ENCODE measurements around the gene GNG12.
"Not testable (repeated sequence)": the region's sequence is repeated elsewhere in the genome, so short reads cannot be mapped to it uniquely, and the experiment has no call there.

The GNG12 gene

GRCh38 chr1:67683316-67683715 lies 150.0 kb downstream of the GNG12 start:
- DNase-seq (ENCODE audit: low spot score), result peak; percentile 51

- DNase-seq (ENCODE audit: low spot score), result peak; percentile 60
These were observed 150.5 kb downstream of the GNG12 start for GRCh38 chr1:67682659-67683197.

GRCh38 chr1:67680486-67680885 lies 152.8 kb downstream of the GNG12 start:
- no peak for DNase-seq (ENCODE audit: low spot score)

- DNase-seq (ENCODE audit: low spot score), result no peak
These were observed 153.6 kb downstream of the GNG12 start for GRCh38 chr1:67679691-67680090.

DNA sequence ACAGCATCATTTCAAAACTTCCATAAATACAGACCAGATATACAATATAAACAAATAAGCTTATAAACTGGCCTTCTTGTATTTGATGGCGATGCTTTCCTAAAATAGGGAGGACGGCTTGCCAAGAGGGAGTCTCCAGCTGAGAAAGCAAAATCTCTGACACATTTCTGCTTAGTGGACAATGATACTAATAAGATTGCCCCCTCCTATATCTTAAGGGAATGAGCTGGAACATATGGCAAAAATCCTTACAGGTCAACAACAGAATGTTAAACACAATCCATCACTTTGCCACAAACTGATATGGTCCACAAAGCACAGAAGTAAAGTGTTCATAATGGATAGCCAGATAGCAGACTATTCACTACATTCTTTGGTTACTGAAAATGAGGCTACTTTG lies 155.3 kb downstream of the GNG12 start:
- no peak for DNase-seq (ENCODE audit: low spot score)

DNA sequence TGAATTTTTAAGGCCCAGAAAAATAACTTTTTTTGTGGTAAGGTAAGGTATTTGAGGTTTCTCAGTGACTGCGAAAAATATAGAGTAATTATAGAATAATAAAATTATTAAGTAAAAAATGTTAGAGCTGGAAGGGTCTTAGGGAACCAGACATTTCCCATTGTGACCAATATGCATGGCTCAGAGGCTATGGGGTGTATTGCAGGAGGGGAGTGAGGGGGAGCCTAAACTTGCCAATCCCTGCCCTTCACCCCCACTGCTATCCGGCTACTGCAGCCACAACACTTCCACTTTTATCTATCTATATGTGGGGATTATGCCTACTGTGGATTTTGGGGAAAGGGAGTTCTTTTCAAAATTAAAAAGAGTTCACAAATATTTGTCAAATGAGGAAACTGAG lies 155.9 kb downstream of the GNG12 start:
- DNase-seq (ENCODE audit: low spot score), result no peak

DNA sequence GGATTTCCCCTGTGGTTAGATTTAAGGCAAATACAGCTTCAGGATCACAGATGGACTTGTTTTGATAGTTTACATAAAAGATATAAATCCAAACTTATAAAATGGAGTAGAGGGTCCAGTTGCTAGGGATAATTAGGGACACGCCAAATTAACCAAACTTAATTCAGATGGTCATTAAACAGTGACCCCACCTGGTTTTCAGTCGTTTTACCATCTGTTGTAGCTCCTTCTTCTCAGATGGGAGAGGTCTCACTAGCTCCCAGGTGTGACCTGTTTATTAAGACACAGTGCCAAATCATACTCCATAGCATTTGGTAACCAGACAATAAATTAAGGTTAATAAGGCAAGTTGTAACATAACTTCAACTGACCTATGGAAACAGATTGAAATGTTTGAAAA lies 156.3 kb downstream of the GNG12 start:
- DNase-seq (ENCODE audit: low spot score), result no peak

DNA sequence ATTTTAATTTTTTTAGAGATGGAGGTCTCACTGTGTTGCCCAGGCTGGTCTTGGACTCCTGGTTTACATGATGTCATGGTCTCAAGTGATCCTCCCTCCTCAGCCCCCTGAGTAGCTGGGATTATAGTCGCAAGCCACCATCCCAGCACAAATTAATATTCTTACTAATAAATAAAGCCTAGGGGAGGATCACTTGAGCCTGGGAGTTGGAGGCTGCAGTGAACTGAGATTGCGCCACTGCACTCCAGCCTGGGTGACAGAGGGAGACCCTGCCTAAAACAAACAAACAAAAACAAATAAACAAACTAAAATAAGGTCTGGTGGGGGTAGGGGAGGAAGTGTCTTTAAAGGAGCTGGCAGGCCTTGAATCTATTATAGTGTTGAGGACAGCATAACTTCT lies 157.0 kb downstream of the GNG12 start:
- no peak for DNase-seq (ENCODE audit: low spot score)

- DNase-seq (ENCODE audit: low spot score), result peak; percentile 48
These were observed 157.5 kb downstream of the GNG12 start for GRCh38 chr1:67675800-67676199.

- peak; percentile 27 for DNase-seq (ENCODE audit: low spot score)
These were observed 158.8 kb downstream of the GNG12 start for GRCh38 chr1:67674260-67675011.

DNA sequence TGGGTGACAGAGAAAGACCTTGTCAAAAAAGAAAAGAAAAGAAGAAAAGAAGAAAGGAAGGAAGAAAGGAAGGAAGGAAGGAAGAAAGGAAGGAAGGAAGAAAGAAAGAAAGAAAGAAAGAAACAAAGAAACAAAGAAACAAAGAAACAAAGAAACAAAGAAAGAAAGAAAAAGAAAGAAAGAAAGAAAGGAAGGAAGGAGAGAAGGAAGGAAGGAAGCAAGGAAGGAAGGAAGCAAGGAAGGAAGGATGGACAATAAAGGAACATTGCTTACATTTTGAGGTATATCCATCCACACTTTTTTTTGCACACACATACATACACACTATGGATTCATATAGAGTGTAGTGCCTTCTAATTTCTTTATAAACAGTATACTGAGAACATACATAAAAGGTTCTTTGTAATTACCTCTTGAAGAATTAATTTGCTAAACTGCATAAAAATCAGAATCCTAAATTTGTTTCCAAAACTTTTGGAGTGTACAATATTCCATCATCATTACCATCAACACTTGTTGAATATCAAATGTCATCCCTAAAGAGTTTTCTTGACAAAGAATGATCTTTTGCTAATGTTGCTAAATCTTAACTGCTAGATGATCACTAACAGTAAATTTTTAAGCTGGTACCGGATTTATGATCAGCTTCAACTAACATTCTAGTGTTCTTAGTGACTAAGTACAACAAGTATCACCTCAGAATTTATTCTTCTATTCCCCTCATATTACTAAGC lies 159.6 kb downstream of the GNG12 start:
- DNase-seq (ENCODE audit: low spot score), result no peak

- DNase-seq (ENCODE audit: low spot score), result no peak
These were observed 160.9 kb downstream of the GNG12 start for GRCh38 chr1:67672260-67672803.

DNA sequence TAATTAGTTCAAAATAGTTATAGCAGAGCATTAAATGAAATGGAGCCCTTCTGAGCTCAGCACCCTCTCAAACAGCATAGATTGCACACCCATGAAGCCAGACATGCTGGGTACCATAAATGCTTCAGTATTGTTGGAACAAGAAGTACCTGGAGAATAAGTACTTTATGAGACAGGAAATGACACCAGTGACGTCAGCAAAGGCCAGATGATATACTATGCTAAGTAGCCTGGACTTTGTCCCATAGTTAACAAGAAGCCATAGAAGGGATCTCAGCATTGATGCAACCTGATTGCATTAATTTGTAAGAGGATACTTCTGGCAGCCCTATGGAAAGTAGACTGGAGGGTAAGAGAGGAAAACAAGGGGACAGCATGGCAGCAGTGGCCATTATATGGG lies 164.6 kb downstream of the GNG12 start:
- no peak for DNase-seq (ENCODE audit: low spot score)

DNA sequence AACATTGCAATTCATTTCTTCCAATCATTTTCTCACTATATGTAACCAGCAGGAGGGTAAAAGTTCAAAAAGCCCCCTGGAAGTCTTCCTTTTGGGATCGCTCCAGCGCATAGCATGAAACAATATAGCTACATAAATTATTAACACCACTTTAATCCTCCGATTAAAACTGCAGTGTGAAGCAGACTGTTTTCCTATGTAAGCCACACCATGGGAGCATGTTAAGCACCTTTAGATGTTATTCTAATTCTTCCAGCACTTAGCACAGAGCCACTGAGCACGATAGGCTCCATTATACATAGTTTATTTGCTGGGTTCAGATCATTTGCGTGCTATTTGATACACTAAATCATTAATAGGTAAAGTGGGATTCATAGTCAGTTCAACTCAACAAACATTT lies 166.6 kb downstream of the GNG12 start:
- no peak for DNase-seq (ENCODE audit: low spot score)

- DNase-seq (ENCODE audit: low spot score), result not testable (repeated sequence)
These were observed 168.0 kb downstream of the GNG12 start for GRCh38 chr1:67665307-67665706.

DNA sequence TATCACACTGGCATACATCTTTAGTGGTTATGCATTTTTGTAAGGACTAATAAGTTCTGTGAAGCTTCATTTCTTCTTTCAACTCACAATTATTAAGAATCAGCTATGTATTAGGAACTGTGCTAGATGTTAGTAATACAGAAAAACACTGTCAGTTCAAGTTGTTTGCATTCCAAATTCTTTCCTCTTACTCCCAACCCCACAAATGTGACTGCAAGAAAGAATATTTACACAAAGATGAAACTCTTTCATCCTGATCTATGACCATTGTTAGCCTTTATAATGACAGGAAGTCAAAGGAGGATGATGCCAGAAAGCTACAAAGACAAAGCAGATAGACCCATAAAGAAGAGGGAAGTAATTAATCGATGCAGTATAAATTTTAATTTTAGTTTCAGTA lies 169.2 kb downstream of the GNG12 start:
- DNase-seq (ENCODE audit: low spot score), result no peak

GRCh38 chr1:67662884-67663283 lies 170.4 kb downstream of the GNG12 start:
- no peak for DNase-seq (ENCODE audit: low spot score)

DNA sequence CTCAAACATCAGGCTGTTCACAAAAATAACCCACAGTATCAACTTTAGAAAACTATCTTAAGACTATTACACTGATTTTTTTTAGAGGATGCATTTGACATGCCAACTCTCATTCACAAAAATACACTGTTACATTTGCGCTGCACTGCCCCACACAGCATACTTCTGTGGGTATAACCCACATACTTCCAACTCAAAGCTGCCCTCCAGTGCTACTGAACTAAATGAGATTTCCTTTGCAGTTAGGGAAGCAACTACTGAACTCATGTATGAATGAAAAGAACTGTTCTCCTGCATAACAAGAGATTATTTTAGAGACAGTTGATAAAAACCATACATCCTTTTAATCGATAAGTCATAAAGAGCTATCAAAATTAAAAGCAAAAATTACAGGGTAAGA lies 174.0 kb downstream of the GNG12 start:
- no peak for DNase-seq (ENCODE audit: low spot score)

DNA sequence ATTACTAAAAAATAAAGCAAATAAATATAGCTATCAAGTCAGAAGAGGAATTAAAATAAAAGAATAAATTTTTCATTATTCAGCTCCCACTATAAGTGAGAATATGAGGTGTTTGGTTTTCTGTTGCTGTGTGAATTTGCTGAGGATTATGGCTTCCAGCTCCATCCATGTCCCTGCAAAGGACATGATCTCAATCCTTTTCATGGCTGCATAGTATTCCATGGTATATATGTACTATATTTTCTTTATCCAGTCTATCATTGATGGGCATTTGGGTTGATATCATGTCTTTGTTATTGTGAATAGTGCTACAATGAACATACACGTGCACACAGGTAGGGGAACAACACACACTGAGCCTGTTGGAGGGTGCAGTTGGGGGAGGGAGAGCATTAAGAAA lies 176.1 kb downstream of the GNG12 start:
- DNase-seq (ENCODE audit: low spot score), result not testable (repeated sequence)

- no peak for DNase-seq (ENCODE audit: low spot score)
These were observed 177.7 kb downstream of the GNG12 start for GRCh38 chr1:67655581-67655980.

DNA sequence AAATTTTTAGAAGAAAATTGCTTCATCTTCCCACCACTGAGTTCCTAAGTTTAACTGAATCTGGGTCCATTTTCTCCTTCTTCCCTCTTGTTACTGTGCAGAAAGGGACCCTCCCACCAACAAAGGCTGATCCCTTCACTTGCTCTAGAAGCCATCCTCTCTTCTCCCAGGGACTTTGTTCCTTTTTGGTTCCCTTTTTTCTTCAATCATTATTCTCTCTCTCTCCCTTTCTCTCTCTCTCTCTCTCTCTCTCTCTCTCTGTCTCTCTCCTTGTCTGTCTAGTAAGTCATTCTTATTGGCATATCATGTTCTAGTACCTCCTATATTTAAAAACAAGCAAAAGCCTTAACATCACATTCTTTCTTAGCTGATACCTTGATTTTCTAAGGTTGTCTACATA lies 180.0 kb downstream of the GNG12 start:
- DNase-seq (ENCODE audit: low spot score), result no peak

GRCh38 chr1:67652800-67653199 lies 180.5 kb downstream of the GNG12 start:
- peak; percentile 72 for DNase-seq (ENCODE audit: low spot score)

Data from AG08395 (cell line).